SJSA1 (cell line): Measurements from ENCODE around the gene TRIM63. TPM values are rescaled to one million over a fixed set of nuclear protein-coding genes. Genes with fewer than 3 reads are reported as not detected.

Experiments
- DNase-seq, 2 experiments: peaks; one replicate each; pipeline ENCODE4 v3.0.0-alpha.2; 2015 to 2020; ENCODE audit warnings: low spot score in 2 of 2, low read depth in 1 of 2
- H3K27ac ChIP-seq: fragments of 250-450 bp; sonication (Bioruptor Pico); 2 replicates; pipeline ENCODE4 v1.5.1; 2020; ENCODE audit warnings: mild to moderate bottlenecking, moderate library complexity
- H3K27me3 ChIP-seq: fragments of 250-450 bp; sonication (Bioruptor Pico); replicated peaks from 2 replicates; pipeline ENCODE4 v1.5.1; 2020; ENCODE audit warnings: mild to moderate bottlenecking, moderate library complexity
- H3K36me3 ChIP-seq: fragments of 250-450 bp; sonication (Bioruptor Pico); 2 replicates; pipeline ENCODE4 v1.5.1; 2020; ENCODE audit warnings: mild to moderate bottlenecking
- H3K4me1 ChIP-seq: fragments of 250-450 bp; sonication (Bioruptor Pico); replicated peaks from 2 replicates; pipeline ENCODE4 v1.6.1; 2021; ENCODE audit warnings: mild to moderate bottlenecking
- H3K4me3 ChIP-seq: fragments of 250-450 bp; sonication (Bioruptor Pico); 2 replicates; pipeline ENCODE4 v1.5.1; 2020; ENCODE audit warnings: mild to moderate bottlenecking
- H3K9me3 ChIP-seq: fragments of 250-450 bp; sonication (Bioruptor Pico); replicated peaks from 2 replicates; pipeline ENCODE4 v1.5.1; 2020; ENCODE audit warnings: mild to moderate bottlenecking
- total RNA-seq: library from RNA; depleted of rRNA; stranded (reverse); fragments of >200 nt; shearing (Covaris generic); gene quantifications from 2 replicates; pipeline ENCODE4 v1.2.3, GENCODE V29; 2014

Gene TRIM63
- total RNA-seq, 1 experiment from 2014 or later, result not detected

GRCh38 chr1:26060832-26061574, 6.4 kb downstream of the TRIM63 start:
- no peak for DNase-seq
- H3K9me3 ChIP-seq, result no peaks in the 10 kb centered on the region
- H3K4me3 ChIP-seq, result no peak overlapping the region
- peaks cover 43% of the 10 kb centered on the region for H3K27me3 ChIP-seq
- H3K36me3 ChIP-seq, result no peaks in the 10 kb centered on the region
- H3K4me1 ChIP-seq, result no peaks in the 10 kb centered on the region
- H3K27ac ChIP-seq, result no peak overlapping the region

DNA sequence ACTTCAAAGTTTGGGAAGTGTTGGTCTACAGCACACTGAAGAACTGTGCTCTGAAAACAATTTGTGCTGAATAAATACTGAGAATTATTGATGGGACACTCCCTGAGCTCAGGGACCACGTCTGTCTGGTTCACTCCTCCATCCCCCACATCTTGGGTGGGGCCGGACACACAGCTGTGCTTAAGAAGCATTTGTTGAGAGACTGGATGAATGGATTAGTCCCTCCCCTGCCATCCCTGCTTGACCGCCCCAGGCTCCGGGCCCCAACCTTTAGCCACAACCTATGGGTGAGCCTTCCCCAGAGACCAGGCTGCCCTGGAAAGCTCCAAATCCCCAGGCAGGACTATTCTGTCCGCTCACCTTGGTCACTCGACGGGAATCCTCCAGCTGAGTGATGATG, 7.5 kb downstream of the TRIM63 start:
- Histone ChIP-seq H3K4me1 (no peaks in the 10 kb centered on the region), H3K27me3 (peaks cover 49% of the 10 kb centered on the region), H3K4me3 (no peak overlapping the region), H3K36me3 (no peaks in the 10 kb centered on the region), H3K9me3 (no peaks in the 10 kb centered on the region), H3K27ac (no peak overlapping the region)
- DNase-seq, result no peak

- Histone ChIP-seq H3K27ac (no peak overlapping the region), H3K9me3 (no peaks in the 10 kb centered on the region), H3K36me3 (no peaks in the 10 kb centered on the region), H3K4me1 (no peaks in the 10 kb centered on the region), H3K4me3 (no peak overlapping the region), H3K27me3 (peaks cover 54% of the 10 kb centered on the region)
- no peak for DNase-seq
Measured at GRCh38 chr1:26058052-26058595, 9.3 kb downstream of the TRIM63 start.

DNA sequence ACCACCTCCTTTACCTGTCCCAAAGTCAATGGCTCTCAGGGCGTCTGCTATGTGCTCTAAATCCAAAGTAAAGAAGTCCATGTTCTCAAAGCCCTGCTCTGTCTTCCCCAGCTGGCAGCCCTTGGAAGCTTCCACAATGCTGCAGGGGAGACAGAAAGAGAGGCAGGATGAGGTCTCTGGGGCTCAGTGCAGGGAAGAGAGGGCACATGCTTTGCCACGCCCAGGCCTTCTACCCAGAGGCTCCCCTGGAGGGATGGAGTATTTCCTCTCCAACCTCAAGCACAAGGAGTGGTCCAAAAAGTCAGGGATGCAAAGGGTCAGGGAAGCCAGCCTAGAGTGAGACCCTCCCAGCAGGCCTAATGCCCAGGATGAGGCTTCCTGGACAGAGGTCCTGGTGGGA, 10.2 kb downstream of the TRIM63 start:
- Histone ChIP-seq H3K27ac (no peak overlapping the region), H3K9me3 (no peaks in the 10 kb centered on the region), H3K4me1 (no peaks in the 10 kb centered on the region), H3K27me3 (peaks cover 61% of the 10 kb centered on the region), H3K36me3 (no peaks in the 10 kb centered on the region), H3K4me3 (no peak overlapping the region)
- no peak for DNase-seq

GRCh38 chr1:26055041-26055440, 12.4 kb downstream of the TRIM63 start:
- DNase-seq, result no peak
- Histone ChIP-seq H3K36me3 (no peaks in the 10 kb centered on the region), H3K4me3 (no peak overlapping the region), H3K4me1 (no peaks in the 10 kb centered on the region), H3K27ac (no peak overlapping the region), H3K27me3 (peaks cover 71% of the 10 kb centered on the region), H3K9me3 (no peaks in the 10 kb centered on the region)

DNA sequence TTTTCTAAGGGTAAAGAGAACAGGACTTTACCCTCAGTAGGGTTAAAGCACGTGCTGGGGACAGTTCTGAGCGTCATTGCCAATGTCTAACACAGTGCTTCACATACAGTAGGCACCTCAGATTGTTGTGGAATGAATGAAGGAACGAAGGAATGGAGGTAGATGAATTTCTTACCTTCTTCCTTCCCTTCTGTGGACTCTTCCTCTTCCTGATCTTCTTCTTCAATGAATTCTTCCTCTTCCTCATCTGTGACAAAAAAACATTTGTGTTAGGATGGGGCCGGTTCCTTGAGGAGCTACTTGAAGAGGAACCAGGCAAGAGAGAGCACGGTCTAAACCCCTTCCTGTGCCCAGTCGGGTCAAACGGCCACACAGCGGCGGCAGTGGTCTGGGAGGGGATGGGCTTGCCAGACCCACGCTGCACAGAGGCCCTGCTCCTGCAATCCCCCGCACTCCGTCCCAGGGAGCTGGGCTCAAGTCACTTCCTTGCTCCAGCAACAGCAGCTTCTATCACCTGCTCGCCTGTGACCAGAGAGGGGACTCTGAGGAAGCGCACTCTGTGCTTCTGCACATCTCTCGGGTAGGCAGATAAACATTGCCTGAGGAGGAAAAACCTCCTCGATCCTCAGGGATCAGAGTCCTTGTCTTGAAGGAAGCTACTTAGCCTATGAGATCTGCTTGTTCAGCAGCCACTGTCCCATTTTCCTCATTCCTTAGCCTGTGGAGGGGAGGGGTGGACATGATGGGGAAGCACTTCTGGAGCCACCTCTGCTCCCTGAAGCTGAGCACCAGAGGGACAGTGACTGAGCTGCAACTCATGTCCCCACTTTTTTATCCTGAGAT, 13.5 kb downstream of the TRIM63 start:
- Histone ChIP-seq H3K27me3 (peaks cover 65% of the 10 kb centered on the region), H3K9me3 (no peaks in the 10 kb centered on the region), H3K4me1 (no peaks in the 10 kb centered on the region), H3K36me3 (no peaks in the 10 kb centered on the region), H3K27ac (no peak overlapping the region), H3K4me3 (no peak overlapping the region)
- no peak for DNase-seq

DNA sequence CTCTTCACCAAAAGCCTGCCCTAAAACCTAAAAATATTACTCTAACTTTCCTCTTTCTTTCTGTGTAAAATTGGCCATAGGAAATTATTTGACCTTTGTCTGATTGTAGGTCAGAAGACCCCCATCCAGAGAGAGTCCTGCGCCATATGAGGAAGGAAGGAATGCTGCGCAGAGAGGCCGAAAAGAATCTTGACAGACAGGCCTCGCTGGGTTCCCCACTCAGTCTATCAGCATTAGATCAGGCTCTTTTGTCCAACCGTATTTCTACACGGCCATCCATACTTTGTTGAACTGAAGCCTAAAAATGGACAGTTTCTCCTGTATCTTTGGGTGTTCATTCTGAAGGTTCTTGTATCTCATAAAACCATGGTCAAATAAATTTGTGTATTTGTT, 17.2 kb downstream of the TRIM63 start:
- no peak for DNase-seq
- no peak overlapping the region for H3K4me3 ChIP-seq
- H3K27ac ChIP-seq, result no peak overlapping the region
- peaks cover 5% of the 10 kb centered on the region for H3K4me1 ChIP-seq
- H3K36me3 ChIP-seq, result no peaks in the 10 kb centered on the region
- H3K27me3 ChIP-seq, result peaks cover 83% of the 10 kb centered on the region
- H3K9me3 ChIP-seq, result no peaks in the 10 kb centered on the region

GRCh38 chr1:26049531-26050247, 17.7 kb downstream of the TRIM63 start:
- Histone ChIP-seq H3K27me3 (peaks cover 83% of the 10 kb centered on the region), H3K27ac (no peak overlapping the region), H3K4me3 (no peak overlapping the region), H3K9me3 (no peaks in the 10 kb centered on the region), H3K36me3 (no peaks in the 10 kb centered on the region), H3K4me1 (peaks cover 5% of the 10 kb centered on the region)
- no peak for DNase-seq

GRCh38 chr1:26047278-26047874, 20.1 kb downstream of the TRIM63 start:
- Histone ChIP-seq H3K4me1 (peaks cover 5% of the 10 kb centered on the region), H3K4me3 (no peak overlapping the region), H3K27ac (no peak overlapping the region), H3K9me3 (no peaks in the 10 kb centered on the region), H3K27me3 (peaks cover 84% of the 10 kb centered on the region), H3K36me3 (no peaks in the 10 kb centered on the region)
- DNase-seq, result no peak

- Histone ChIP-seq H3K36me3 (no peaks in the 10 kb centered on the region), H3K4me1 (peaks cover 5% of the 10 kb centered on the region), H3K27me3 (peaks cover 80% of the 10 kb centered on the region), H3K9me3 (no peaks in the 10 kb centered on the region), H3K27ac (no peak overlapping the region), H3K4me3 (no peak overlapping the region)
- DNase-seq, result no peak
Measured at GRCh38 chr1:26046246-26047095, 21.0 kb downstream of the TRIM63 start.

GRCh38 chr1:26045722-26046245, 21.6 kb downstream of the TRIM63 start, which contains the start of gene SLC30A2:
TSS of gene SLC30A2 (minus strand) at chr1:26046118. CDS start at chr1:26045896, 222 bp downstream.
- DNase-seq, result no peak

DNA sequence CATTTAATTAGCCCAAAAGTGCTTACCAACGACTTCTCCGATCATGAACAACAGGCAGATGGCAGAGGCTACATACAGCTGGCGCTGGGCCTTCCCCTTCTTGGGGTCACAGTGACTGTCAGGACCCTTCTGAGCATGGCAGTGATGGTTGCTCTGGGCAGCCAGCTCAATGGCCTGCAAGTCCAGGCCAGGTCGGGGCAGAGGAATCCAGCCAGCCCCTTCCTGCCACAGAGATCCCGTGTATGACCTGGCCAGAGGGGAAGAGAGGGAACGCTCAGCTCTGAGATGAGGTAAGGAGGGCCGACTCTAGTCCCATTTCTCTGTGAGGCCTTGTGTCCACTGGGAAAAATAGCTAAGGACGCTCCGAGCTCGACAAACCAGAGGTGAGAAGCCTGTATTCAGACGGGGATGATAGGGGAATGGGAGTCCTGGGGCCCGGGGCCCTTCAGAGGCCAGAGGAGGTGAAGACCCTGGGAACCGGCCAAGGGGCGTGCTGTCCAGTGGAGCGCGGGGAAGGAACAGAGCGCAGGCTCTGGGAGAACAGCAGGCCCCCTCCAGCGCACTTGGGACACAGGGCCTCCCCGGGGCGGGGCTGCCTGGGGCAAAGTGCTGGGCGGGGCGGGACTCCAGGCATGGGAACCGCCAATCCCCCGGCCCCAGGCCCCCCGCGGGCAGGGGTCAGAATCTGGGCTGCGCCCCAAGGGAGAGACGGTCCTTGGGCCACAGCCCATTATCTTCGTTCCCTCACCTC, 22.3 kb downstream of the TRIM63 start:
- no peak for DNase-seq
- Histone ChIP-seq H3K4me1 (peaks cover 5% of the 10 kb centered on the region), H3K27me3 (peaks cover 73% of the 10 kb centered on the region), H3K9me3 (no peaks in the 10 kb centered on the region), H3K4me3 (no peak overlapping the region), H3K36me3 (no peaks in the 10 kb centered on the region), H3K27ac (no peak overlapping the region)

More at GRCh38 chr1:26045722-26046245, 21.6 kb downstream of the TRIM63 start, which contains the start of gene SLC30A2:
- Histone ChIP-seq H3K27ac (no peak within 1 kb of the TSS), H3K27me3 (peaks cover 73% of the 10 kb centered on the region), H3K4me3 (no peak within 1 kb of the TSS), H3K9me3 (no peaks in the 10 kb centered on the region), H3K36me3 (no peaks in the 10 kb centered on the region), H3K4me1 (peaks cover 5% of the 10 kb centered on the region)
